HEK293 (cell line): ENCODE data around the gene C4orf50.

Source experiments
- CTCF ChIA-PET: fragments of 350-600 bp; formaldehyde crosslinking; extraction: SDS; loops from one replicate; lab custom pipeline; 2021; ENCODE audit warnings: antibody characterized with exemption; lab: Yijun Ruan, JAX
- POLR2A ChIA-PET: fragments of 300-600 bp; formaldehyde crosslinking; extraction: SDS; loops from one replicate; lab custom pipeline; 2020; ENCODE audit warnings: antibody characterized with exemption, inconsistent platforms; lab: Yijun Ruan, JAX
- H3K27ac ChIP-seq: fragments of 200-500 bp; sonication (Bioruptor generic); 2 replicates; pipeline ENCODE4 v1.5.1; 2014; ENCODE audit warnings: low read depth, low read length, control low read depth, inconsistent platforms; ENCODE audit errors: extremely low read depth
- H3K36me3 ChIP-seq, 2 experiments: fragments of 200-500 bp in 1 of 2; sonication (Bioruptor generic) in 1 of 2; 1 replicate in 1 of 2; 2 replicates in 1 of 2; pipeline ENCODE4 v1.5.1; 2014 to 2017; ENCODE audit warnings: inconsistent platforms in 2 of 2, low read length in 2 of 2; ENCODE audit not compliant: control insufficient read depth in 2 of 2, insufficient read depth in 1 of 2
- H3K4me1 ChIP-seq: fragments of 200-500 bp; sonication (Bioruptor generic); 2 replicates; pipeline ENCODE4 v1.5.1; 2014; ENCODE audit warnings: mild to moderate bottlenecking, low read length, inconsistent platforms; ENCODE audit not compliant: control insufficient read depth, insufficient read depth
- H3K4me3 ChIP-seq: 2 replicates; pipeline ENCODE4 v1.5.1; 2011; ENCODE audit warnings: low read depth, mild to moderate bottlenecking, control low read depth, low read length, moderate library complexity
- H3K9me3 ChIP-seq: fragments of 200-500 bp; sonication (Bioruptor generic); 2 replicates; pipeline ENCODE4 v1.5.1; 2014; ENCODE audit warnings: low read depth, low read length, inconsistent platforms; ENCODE audit not compliant: control insufficient read depth, insufficient read depth
- BCL11A ChIP-seq: fragments of 450-650 bp; formaldehyde crosslinking; IDR thresholded peaks from 2 replicates; pipeline ENCODE4 v1.5.1; 2016; ENCODE audit warnings: low read depth, missing biosample characterization, missing genetic modification characterization
- KLF16 ChIP-seq: fragments of 450-650 bp; formaldehyde crosslinking; IDR thresholded peaks from 2 replicates; pipeline ENCODE4 v1.5.1; 2017; ENCODE audit warnings: missing biosample characterization, missing genetic modification characterization
- KLF9 ChIP-seq: fragments of 450-650 bp; formaldehyde crosslinking; IDR thresholded peaks from 2 replicates; pipeline ENCODE4 v1.5.1; 2016; ENCODE audit warnings: missing biosample characterization, missing genetic modification characterization, low read depth
- MEIS1 ChIP-seq: sonication (generic); formaldehyde crosslinking; IDR thresholded peaks from 2 replicates; pipeline ENCODE4 v1.8.1; 2022; ENCODE audit warnings: missing genetic modification reagents, mild to moderate bottlenecking, borderline replicate concordance
- SP2 ChIP-seq: fragments of 450-650 bp; formaldehyde crosslinking; IDR thresholded peaks from 2 replicates; pipeline ENCODE4 v1.5.1; 2016; ENCODE audit warnings: missing biosample characterization, missing genetic modification characterization
- SP3 ChIP-seq: fragments of 450-650 bp; formaldehyde crosslinking; IDR thresholded peaks from 2 replicates; pipeline ENCODE4 v1.5.1; 2016; ENCODE audit warnings: missing biosample characterization, missing genetic modification characterization
- YY2 ChIP-seq: fragments of 450-650 bp; formaldehyde crosslinking; IDR thresholded peaks from 2 replicates; pipeline ENCODE4 v1.5.1; 2016; ENCODE audit warnings: missing biosample characterization, missing genetic modification characterization
- ZIC2 ChIP-seq: fragments of 450-650 bp; formaldehyde crosslinking; IDR thresholded peaks from 2 replicates; pipeline ENCODE4 v1.5.1; 2016; ENCODE audit warnings: missing biosample characterization, missing genetic modification characterization
- ZNF155 ChIP-seq: fragments of 450-650 bp; formaldehyde crosslinking; IDR thresholded peaks from 2 replicates; pipeline ENCODE4 v1.5.1; 2016; ENCODE audit warnings: missing biosample characterization, missing genetic modification characterization
- ZNF214 ChIP-seq: fragments of 450-650 bp; formaldehyde crosslinking; IDR thresholded peaks from 2 replicates; pipeline ENCODE4 v1.5.1; 2017; ENCODE audit warnings: missing biosample characterization, mild to moderate bottlenecking, missing genetic modification characterization, borderline replicate concordance
- ZNF341 ChIP-seq: fragments of 450-650 bp; formaldehyde crosslinking; IDR thresholded peaks from 2 replicates; pipeline ENCODE4; 2016; ENCODE audit warnings: low read depth, missing biosample characterization, missing genetic modification characterization
- ZNF391 ChIP-seq: fragments of 450-650 bp; formaldehyde crosslinking; IDR thresholded peaks from 2 replicates; pipeline ENCODE4 v1.5.1; 2016; ENCODE audit warnings: low read depth, missing biosample characterization, missing genetic modification characterization, borderline replicate concordance
- ZNF521 ChIP-seq: fragments of 450-650 bp; formaldehyde crosslinking; IDR thresholded peaks from 2 replicates; pipeline ENCODE4 v1.5.1; 2017; ENCODE audit warnings: missing biosample characterization, mild to moderate bottlenecking, missing genetic modification characterization
- ZNF701 ChIP-seq: fragments of 450-650 bp; formaldehyde crosslinking; IDR thresholded peaks from 2 replicates; pipeline ENCODE4 v1.5.1; 2016; ENCODE audit warnings: missing biosample characterization, missing genetic modification characterization
- TF ChIP-seq, protein P1 (sequence below): fragments of 450-650 bp; formaldehyde crosslinking; IDR thresholded peaks from 2 replicates; pipeline ENCODE4 v1.5.0; 2017; ENCODE audit warnings: missing biosample characterization, missing genetic modification characterization, borderline replicate concordance
- TF ChIP-seq, protein P2 (sequence below): fragments of 450-650 bp; formaldehyde crosslinking; IDR thresholded peaks from 2 replicates; pipeline ENCODE4 v1.5.1; 2017; ENCODE audit warnings: missing biosample characterization, mild to moderate bottlenecking, missing genetic modification characterization, moderate library complexity
- TF ChIP-seq, protein P3 (sequence below): fragments of 450-650 bp; formaldehyde crosslinking; conservative IDR thresholded peaks from 2 replicates; pipeline ENCODE4 v1.5.1; 2016; ENCODE audit warnings: low read depth, missing biosample characterization, missing genetic modification characterization
- TF ChIP-seq, protein P4 (sequence below): fragments of 450-650 bp; formaldehyde crosslinking; IDR thresholded peaks from 2 replicates; pipeline ENCODE4 v1.5.1; 2016; ENCODE audit warnings: missing biosample characterization, missing genetic modification characterization
- TF ChIP-seq, protein P5 (sequence below): fragments of 450-650 bp; formaldehyde crosslinking; IDR thresholded peaks from 2 replicates; pipeline ENCODE4 v1.5.1; 2016; ENCODE audit warnings: missing biosample characterization, missing genetic modification characterization

Gene C4orf50

DNA sequence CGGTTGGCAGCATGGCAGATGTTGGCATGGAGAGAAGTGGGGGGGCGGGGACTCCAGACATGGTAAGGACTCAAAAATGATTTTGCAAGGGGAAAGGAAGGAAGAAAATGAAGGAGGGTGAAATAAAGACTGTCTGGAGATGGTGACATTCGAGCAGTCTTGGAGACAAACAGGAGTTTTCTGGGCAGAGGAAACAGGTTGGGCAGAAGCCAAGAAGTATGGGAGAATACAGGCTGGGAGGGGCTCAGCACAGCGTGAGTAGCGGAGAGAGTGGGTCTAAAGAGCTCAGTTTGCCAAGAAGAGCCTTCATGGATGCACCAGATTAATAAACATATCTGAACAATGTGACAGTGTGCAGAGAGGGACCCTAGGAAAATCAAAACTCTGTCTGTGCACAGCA is 112.0 kb downstream of the C4orf50 start:
- POLR2A ChIA-PET, result no interaction called here

DNA sequence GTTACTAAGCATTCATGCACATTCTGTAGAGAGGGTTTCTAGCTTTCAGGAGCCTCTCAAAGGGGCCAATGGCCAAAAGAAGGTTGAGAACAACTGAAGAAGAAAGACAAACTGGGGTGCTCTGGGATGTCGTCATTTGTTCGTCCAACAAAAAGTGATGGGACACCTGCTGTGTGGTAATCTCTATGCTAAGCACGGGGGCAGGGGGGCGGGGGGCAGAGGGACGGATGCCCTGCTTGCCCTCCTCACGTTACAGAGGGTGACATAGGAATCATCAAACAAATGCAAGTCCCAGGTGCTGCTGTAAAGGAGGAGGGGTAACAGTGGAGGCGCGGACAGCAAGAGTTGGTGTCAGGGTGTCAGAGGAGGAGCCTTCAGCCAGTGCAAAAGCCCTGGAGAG is 112.5 kb downstream of the C4orf50 start:
- H3K9me3 ChIP-seq, result no peaks in the 10 kb centered on the region
- H3K4me3 ChIP-seq, result no peak overlapping the region
- no peaks in the 10 kb centered on the region for H3K4me1 ChIP-seq
- no peak overlapping the region for H3K27ac ChIP-seq
- ChIA-PET POLR2A (no interaction called here), CTCF (no interaction called here)
- TF ChIP-seq, protein P1, sequence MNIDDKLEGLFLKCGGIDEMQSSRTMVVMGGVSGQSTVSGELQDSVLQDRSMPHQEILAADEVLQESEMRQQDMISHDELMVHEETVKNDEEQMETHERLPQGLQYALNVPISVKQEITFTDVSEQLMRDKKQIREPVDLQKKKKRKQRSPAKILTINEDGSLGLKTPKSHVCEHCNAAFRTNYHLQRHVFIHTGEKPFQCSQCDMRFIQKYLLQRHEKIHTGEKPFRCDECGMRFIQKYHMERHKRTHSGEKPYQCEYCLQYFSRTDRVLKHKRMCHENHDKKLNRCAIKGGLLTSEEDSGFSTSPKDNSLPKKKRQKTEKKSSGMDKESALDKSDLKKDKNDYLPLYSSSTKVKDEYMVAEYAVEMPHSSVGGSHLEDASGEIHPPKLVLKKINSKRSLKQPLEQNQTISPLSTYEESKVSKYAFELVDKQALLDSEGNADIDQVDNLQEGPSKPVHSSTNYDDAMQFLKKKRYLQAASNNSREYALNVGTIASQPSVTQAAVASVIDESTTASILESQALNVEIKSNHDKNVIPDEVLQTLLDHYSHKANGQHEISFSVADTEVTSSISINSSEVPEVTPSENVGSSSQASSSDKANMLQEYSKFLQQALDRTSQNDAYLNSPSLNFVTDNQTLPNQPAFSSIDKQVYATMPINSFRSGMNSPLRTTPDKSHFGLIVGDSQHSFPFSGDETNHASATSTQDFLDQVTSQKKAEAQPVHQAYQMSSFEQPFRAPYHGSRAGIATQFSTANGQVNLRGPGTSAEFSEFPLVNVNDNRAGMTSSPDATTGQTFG (tag by site-specific recombination), result no peak
- TF ChIP-seq MEIS1 (CRISPR knock-in tag), result no peak
- no peak for TF ChIP-seq SP2
- TF ChIP-seq, protein P2, sequence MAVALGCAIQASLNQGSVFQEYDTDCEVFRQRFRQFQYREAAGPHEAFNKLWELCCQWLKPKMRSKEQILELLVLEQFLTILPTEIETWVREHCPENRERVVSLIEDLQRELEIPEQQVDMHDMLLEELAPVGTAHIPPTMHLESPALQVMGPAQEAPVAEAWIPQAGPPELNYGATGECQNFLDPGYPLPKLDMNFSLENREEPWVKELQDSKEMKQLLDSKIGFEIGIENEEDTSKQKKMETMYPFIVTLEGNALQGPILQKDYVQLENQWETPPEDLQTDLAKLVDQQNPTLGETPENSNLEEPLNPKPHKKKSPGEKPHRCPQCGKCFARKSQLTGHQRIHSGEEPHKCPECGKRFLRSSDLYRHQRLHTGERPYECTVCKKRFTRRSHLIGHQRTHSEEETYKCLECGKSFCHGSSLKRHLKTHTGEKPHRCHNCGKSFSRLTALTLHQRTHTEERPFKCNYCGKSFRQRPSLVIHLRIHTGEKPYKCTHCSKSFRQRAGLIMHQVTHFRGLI (tag by site-specific recombination), result no peak
- TF ChIP-seq, all 188 proteins: peak for 0
- no peaks in the 10 kb centered on the region for H3K36me3 ChIP-seq

More for the DNA sequence above, 112.0 kb downstream of the C4orf50 start:
- no peak for TF ChIP-seq KLF16 (tag by site-specific recombination)
- TF ChIP-seq, protein P3, sequence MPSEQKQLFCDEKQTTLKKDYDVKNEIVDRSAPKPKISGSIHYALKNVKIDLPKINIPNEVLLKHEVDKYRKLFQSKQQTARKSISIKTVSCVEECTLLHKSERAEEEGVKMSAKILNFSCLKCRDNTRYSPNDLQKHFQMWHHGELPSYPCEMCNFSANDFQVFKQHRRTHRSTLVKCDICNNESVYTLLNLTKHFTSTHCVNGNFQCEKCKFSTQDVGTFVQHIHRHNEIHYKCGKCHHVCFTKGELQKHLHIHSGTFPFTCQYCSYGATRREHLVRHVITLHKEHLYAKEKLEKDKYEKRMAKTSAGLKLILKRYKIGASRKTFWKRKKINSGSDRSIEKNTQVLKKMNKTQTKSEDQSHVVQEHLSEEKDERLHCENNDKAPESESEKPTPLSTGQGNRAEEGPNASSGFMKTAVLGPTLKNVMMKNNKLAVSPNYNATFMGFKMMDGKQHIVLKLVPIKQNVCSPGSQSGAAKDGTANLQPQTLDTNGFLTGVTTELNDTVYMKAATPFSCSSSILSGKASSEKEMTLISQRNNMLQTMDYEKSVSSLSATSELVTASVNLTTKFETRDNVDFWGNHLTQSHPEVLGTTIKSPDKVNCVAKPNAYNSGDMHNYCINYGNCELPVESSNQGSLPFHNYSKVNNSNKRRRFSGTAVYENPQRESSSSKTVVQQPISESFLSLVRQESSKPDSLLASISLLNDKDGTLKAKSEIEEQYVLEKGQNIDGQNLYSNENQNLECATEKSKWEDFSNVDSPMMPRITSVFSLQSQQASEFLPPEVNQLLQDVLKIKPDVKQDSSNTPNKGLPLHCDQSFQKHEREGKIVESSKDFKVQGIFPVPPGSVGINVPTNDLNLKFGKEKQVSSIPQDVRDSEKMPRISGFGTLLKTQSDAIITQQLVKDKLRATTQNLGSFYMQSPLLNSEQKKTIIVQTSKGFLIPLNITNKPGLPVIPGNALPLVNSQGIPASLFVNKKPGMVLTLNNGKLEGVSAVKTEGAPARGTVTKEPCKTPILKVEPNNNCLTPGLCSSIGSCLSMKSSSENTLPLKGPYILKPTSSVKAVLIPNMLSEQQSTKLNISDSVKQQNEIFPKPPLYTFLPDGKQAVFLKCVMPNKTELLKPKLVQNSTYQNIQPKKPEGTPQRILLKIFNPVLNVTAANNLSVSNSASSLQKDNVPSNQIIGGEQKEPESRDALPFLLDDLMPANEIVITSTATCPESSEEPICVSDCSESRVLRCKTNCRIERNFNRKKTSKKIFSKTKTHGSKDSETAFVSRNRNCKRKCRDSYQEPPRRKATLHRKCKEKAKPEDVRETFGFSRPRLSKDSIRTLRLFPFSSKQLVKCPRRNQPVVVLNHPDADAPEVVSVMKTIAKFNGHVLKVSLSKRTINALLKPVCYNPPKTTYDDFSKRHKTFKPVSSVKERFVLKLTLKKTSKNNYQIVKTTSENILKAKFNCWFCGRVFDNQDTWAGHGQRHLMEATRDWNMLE (tag by site-specific recombination), result no peak
- TF ChIP-seq, protein P4, sequence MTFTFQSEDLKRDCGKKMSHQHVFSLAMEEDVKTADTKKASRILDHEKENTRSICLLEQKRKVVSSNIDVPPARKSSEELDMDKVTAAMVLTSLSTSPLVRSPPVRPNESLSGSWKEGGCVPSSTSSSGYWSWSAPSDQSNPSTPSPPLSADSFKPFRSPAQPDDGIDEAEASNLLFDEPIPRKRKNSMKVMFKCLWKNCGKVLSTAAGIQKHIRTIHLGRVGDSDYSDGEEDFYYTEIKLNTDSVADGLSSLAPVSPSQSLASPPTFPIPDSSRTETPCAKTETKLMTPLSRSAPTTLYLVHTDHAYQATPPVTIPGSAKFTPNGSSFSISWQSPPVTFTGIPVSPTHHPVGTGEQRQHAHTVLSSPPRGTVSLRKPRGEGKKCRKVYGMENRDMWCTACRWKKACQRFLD (tag by site-specific recombination), result no peak
- TF ChIP-seq KLF9 (tag by site-specific recombination), result no peak
- TF ChIP-seq ZNF214 (tag by site-specific recombination), result no peak
- TF ChIP-seq ZNF701 (tag by site-specific recombination), result no peak
- TF ChIP-seq ZIC2 (tag by site-specific recombination), result no peak
- no peak for TF ChIP-seq ZNF341 (tag by site-specific recombination)
- TF ChIP-seq YY2 (tag by site-specific recombination), result no peak
- TF ChIP-seq ZNF391 (tag by site-specific recombination), result no peak
- TF ChIP-seq ZNF155 (tag by site-specific recombination), result no peak
- TF ChIP-seq SP3, result no peak
- TF ChIP-seq BCL11A (tag by site-specific recombination), result no peak
- TF ChIP-seq, protein P5, sequence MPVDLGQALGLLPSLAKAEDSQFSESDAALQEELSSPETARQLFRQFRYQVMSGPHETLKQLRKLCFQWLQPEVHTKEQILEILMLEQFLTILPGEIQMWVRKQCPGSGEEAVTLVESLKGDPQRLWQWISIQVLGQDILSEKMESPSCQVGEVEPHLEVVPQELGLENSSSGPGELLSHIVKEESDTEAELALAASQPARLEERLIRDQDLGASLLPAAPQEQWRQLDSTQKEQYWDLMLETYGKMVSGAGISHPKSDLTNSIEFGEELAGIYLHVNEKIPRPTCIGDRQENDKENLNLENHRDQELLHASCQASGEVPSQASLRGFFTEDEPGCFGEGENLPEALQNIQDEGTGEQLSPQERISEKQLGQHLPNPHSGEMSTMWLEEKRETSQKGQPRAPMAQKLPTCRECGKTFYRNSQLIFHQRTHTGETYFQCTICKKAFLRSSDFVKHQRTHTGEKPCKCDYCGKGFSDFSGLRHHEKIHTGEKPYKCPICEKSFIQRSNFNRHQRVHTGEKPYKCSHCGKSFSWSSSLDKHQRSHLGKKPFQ (tag by site-specific recombination), result no peak
- no peak for TF ChIP-seq ZNF521 (tag by site-specific recombination)
- TF ChIP-seq, all 188 proteins: peak for 0
- Histone ChIP-seq H3K27ac (no peak overlapping the region), H3K4me3 (no peak overlapping the region), H3K36me3 (no peaks in the 10 kb centered on the region), H3K4me1 (no peaks in the 10 kb centered on the region), H3K9me3 (no peaks in the 10 kb centered on the region)
- CTCF ChIA-PET, result interaction anchor here (1.2 kb wide), 1 partner anchor 92 kb away, joined by 3 read pairs; no protein-coding TSS in a partner anchor
